Bronchial epithelial cell (primary cell): ENCODE measurements around the gene TAAR6. TPM values are rescaled to one million over a fixed set of nuclear protein-coding genes. Genes with fewer than 3 reads are reported as not detected.
"Not testable (repeated sequence)": the region's sequence is repeated elsewhere in the genome, so short reads cannot be mapped to it uniquely, and the experiment has no call there.

Experiments used
- DNase-seq: peaks from one replicate; pipeline ENCODE4 v3.0.0-alpha.2; 2010; ENCODE audit warnings: low read depth
- FAIRE-seq: peaks from 2 replicates; lab custom pipeline; 2011; peaks lifted over from hg19 to GRCh38; lab: Jason Lieb, UNC
- H3K27me3 ChIP-seq: 2 replicates; pipeline ENCODE4 v1.5.1; 2011; ENCODE audit warnings: low read length; ENCODE audit not compliant: control insufficient read depth, insufficient read depth
- H3K36me3 ChIP-seq: 2 replicates; pipeline ENCODE4 v1.5.1; 2011; ENCODE audit warnings: low read length; ENCODE audit not compliant: control insufficient read depth, insufficient read depth
- H3K4me3 ChIP-seq: 2 replicates; pipeline ENCODE4 v1.5.1; 2011; ENCODE audit warnings: mild to moderate bottlenecking, low read depth, low read length, control low read depth
- total RNA-seq: library from RNA; depleted of rRNA; stranded (reverse); fragments of >200 nt; gene quantifications from 2 replicates; pipeline ENCODE4 v1.2.1, GENCODE V29; 2014
- TF ChIP-seq, protein P1 (sequence below): IDR thresholded peaks from 2 replicates; pipeline ENCODE4 v1.5.1; 2011; ENCODE audit warnings: mild to moderate bottlenecking, moderate library complexity, low read length, control low read depth, inconsistent platforms; ENCODE audit not compliant: insufficient read depth, severe bottlenecking

TAAR6 gene
- total RNA-seq, 1 donor from 2014 or later = not detected

- Histone ChIP-seq H3K27me3 (no peaks in the 10 kb centered on the region), H3K36me3 (no peaks in the 10 kb centered on the region), H3K4me3 (no peak overlapping the region)
- no peak for DNase-seq
- no peak for FAIRE-seq
- TF ChIP-seq, protein P1, sequence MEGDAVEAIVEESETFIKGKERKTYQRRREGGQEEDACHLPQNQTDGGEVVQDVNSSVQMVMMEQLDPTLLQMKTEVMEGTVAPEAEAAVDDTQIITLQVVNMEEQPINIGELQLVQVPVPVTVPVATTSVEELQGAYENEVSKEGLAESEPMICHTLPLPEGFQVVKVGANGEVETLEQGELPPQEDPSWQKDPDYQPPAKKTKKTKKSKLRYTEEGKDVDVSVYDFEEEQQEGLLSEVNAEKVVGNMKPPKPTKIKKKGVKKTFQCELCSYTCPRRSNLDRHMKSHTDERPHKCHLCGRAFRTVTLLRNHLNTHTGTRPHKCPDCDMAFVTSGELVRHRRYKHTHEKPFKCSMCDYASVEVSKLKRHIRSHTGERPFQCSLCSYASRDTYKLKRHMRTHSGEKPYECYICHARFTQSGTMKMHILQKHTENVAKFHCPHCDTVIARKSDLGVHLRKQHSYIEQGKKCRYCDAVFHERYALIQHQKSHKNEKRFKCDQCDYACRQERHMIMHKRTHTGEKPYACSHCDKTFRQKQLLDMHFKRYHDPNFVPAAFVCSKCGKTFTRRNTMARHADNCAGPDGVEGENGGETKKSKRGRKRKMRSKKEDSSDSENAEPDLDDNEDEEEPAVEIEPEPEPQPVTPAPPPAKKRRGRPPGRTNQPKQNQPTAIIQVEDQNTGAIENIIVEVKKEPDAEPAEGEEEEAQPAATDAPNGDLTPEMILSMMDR = no peak
Observed at GRCh38 chr6:132548746-132549463, 21.2 kb upstream of the TAAR6 start.

DNA sequence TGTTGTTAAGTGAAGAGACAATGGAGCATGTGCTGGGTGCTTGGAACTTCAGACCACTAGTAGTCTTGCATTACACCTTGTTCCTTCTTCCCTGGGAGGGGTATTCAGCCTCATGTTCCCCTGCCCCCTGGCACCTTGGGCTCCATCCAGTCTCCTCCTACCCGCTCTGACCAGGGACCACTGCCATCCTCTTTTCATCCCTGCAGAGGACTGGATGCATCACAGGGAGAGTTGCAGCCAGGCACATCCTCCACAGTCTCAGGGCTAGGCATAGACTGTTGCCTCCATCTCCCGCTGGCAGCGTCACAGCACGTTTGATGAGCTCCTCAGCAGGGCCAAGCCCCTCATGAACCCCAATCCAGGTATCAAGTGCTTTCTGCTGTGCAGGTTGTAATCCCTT is 18.9 kb upstream of the TAAR6 start:
- Histone ChIP-seq H3K27me3 (no peaks in the 10 kb centered on the region), H3K36me3 (no peaks in the 10 kb centered on the region), H3K4me3 (no peak overlapping the region)
- DNase-seq (no peak), FAIRE-seq (no peak)
- TF ChIP-seq, protein P1 = no peak

GRCh38 chr6:132552372-132552771 is 17.8 kb upstream of the TAAR6 start, which contains the start of gene TAAR8:
TAAR8 (plus strand) TSS chr6:132552672; CDS start chr6:132552693, 21 bp downstream.
- no peak for DNase-seq
- H3K27me3 ChIP-seq = no peaks in the 10 kb centered on the region

DNA sequence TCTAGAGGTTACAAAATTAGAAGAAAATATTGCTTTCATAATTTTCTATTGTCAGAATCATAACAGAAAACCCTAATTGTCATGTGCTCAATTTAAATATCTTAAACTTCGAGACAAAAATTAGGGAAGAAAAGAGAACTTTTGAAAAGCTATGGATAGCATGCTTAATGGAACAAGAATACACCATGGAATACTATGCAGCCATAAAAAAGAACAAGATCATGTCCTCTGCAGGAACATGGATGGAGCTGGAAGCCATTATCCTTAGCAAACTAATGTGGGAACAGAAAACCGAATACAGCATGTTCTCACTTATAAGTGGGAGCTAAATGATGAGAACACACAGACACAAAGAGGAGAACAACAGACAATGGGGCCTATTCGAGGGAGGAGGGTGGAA is 10.0 kb upstream of the TAAR6 start:
- H3K27me3 ChIP-seq, H3K36me3 ChIP-seq, FAIRE-seq, DNase-seq, H3K4me3 ChIP-seq: not testable (repeated sequence)

More at GRCh38 chr6:132552372-132552771, 17.8 kb upstream of the TAAR6 start, which contains the start of gene TAAR8:
- no peak for FAIRE-seq
- Histone ChIP-seq H3K36me3 (no peaks in the 10 kb centered on the region), H3K4me3 (no peak within 1 kb of the TSS)
- TF ChIP-seq, protein P1 = no peak

DNA sequence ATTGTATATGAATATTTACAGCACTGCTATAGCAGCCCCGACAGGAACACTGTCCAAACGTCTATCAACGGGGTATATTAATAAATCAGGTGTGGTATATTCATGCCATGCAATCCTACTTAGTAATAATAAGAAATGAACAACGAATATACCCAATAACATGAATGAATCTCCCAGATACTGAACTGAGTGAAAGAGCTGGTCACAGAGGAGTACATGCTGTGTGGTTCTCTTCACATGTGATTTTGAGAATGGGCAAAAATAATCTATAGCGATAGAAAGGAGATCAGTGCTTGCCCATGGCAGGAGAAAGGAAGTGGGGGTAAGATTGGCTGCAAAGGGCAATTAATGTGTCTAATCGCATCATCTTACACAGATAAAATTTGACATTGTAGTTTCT is 3.7 kb upstream of the TAAR6 start:
- TF ChIP-seq, protein P1 = no peak
- no peak for FAIRE-seq

DNA sequence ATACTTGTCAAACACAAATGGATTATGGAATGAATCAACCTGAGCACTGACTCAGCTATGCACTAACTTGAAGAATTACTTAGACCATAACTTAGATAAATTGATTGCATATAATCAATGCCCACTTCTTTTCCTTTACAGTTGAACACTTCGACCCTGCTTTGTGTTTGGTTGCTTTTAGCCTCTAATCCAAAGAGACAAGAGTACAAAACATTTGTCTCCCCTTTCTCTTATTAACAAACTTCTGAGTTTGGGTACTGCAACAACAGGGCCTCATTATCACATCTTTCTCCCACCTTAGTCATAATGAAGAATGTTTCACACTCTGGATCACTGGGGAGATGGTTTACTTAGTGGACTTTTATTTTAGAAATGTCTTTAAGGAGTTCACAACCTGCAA is 2.6 kb upstream of the TAAR6 start:
- Histone ChIP-seq H3K36me3 (no peaks in the 10 kb centered on the region), H3K27me3 (peaks cover 8% of the 10 kb centered on the region), H3K4me3 (no peak overlapping the region)
- peak; percentile 4 for DNase-seq
- no peak for FAIRE-seq
- TF ChIP-seq, protein P1 = no peak

More for the DNA sequence above, 3.7 kb upstream of the TAAR6 start:
- no peak for DNase-seq
- H3K36me3 ChIP-seq = no peaks in the 10 kb centered on the region
- H3K27me3 ChIP-seq = peaks cover 6% of the 10 kb centered on the region
- no peak overlapping the region for H3K4me3 ChIP-seq
